ENCODE measurements around the gene HINFP.
A peak's percentile ranks its signal among the peaks of the same experiment; 100 is the strongest.
"Not testable (repeated sequence)": the region's sequence is repeated elsewhere in the genome, so short reads cannot be mapped to it uniquely, and the experiment has no call there.

Gene HINFP

DNA sequence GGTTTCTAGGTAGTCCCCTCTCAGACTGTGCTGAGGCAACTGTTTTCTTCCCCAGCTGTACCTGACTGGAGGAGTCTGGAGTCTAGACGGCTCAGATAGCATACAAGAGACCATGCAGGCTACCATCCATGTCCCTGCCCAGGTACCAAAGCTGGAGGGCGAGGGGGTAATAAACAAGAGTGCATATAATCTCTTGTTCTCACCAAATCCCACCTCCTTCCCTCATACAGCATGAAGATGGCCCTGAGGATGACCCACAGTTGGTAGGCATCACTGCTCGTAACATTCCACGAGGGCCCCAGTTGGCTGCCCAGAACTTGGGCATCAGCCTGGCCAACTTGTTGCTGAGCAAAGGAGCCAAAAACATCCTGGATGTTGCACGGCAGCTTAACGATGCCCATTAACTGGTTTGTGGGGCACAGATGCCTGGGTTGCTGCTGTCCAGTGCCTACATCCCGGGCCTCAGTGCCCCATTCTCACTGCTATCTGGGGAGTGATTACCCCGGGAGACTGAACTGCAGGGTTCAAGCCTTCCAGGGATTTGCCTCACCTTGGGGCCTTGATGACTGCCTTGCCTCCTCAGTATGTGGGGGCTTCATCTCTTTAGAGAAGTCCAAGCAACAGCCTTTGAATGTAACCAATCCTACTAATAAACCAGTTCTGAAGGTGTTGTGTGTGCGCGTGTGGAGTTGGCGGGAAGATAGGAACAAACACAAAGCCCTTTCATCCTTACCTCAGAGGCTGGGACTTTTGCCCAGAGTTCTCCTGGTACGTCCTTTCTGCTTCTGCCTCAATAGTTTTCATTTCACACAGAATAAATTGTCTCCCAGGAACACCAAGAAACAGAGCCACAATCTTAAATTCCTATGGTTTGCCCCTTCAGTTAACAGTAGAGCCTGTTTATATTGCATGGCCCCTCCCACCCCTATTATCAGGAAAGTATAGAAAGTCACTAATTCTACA is 28.2 kb upstream of the HINFP start:
- DNase-seq (ENCODE audit: insufficient read length, low spot score) (no peak), FAIRE-seq (no peak)
- no peak; the same call in 1 of the 2 replicates for TF ChIP-seq POLR2A (IDR thresholded peaks at IDR 0.05; ENCODE audit: low read depth, low read length)

DNA sequence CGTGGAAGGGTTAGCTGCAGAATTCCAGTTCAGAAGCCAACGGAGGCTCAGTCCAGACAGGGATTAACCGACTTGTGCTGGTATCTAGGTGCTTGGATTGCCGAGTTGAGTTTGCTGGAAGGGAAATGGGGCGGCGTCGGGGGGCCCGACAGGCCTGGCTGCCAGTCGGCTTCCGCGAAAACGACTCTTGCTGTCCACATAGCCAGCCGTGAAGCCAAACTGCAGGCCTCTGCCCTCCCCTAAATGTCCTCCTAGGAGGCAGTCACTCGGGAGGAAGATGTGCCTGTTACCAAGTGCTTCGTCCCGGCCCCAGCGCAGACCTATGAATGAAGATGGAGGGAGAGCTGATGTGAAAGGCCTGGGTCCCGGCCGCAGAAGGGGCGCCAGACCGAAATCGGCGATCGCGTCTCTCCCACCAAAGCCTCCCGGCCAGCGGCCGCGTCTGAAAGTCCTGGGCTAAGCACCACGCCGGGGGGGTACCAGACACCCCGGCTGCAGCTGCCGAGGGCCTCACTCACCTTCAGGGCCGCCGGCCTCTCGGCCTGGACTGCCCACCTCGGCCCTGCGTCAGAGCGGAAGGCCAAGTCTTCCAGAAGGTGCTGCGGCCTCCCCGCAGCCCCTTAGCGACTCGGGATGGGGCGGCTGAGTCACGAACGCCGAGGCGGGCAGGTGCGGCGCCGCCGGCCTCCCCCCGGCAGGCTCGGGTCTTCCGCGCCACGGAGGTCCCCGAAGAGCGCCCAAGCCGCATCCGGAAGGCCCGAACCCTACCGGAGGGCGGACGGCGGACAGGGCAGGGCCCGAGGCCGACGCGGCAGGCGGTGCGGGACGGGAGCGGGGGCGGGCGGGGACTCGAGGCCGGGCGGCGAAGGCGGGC is 27.2 kb upstream of the HINFP start:
- no peak; the same call in 1 of the 2 replicates for TF ChIP-seq POLR2A (IDR thresholded peaks at IDR 0.05; ENCODE audit: low read depth, low read length)
- FAIRE-seq (no peak), DNase-seq (ENCODE audit: insufficient read length, low spot score) (no peak)

DNA sequence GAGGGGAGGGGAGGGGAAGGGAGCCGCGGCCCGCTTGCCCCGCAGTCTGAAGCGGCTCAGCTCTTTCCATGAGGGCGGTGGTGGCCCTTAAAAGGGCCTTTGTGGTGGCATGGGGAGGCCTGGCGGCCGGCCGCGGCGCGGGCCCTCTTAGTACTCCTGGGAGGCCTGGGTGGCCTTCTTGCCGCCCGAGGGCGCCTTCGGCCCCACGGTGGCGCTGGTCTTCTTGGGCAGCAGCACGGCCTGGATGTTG is 26.6 kb upstream of the HINFP start:
- DNase-seq (ENCODE audit: insufficient read length, low spot score) = no peak

DNA sequence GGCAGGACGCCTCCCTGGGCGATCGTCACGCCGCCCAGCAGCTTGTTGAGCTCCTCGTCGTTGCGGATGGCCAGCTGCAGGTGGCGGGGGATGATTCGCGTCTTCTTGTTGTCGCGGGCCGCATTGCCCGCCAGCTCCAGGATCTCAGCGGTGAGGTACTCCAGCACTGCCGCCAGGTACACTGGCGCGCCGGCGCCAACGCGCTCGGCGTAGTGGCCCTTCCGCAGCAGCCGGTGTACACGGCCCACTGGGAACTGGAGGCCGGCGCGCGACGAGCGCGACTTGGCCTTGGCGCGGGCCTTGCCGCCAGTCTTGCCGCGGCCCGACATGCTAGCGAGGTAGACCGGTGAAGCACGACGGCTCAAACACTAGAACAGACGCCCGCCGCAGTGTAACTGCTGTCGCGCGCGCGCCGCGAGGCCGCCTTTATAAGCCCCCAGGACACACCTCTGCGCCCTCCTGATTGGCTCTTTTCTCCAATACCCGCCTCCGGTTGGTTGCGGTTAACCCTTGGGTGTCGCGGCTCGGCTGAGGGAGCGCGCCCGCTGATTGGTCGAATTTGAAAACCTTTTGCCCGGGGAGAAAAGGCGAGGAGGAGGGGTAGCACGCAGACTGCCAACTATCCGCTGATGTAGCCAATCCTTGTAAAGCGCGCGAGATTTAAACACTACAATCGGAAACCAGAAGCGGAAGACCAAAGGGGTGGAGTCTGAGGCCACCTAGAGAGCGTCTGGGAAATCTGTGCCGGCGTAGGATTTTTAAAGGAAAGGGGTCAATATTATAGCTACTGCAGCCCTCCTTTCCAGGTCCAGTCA is 26.1 kb upstream of the HINFP start:
- DNase-seq (ENCODE audit: insufficient read length, low spot score) (peak; percentile 86), FAIRE-seq (peak; percentile 82)
- peak; percentile 99 for TF ChIP-seq POLR2A (IDR thresholded peaks at IDR 0.05; ENCODE audit: low read depth, low read length)

More for the DNA sequence above, 26.6 kb upstream of the HINFP start:
- no peak for FAIRE-seq
- no peak for TF ChIP-seq POLR2A (IDR thresholded peaks at IDR 0.05; ENCODE audit: low read depth, low read length)

DNA sequence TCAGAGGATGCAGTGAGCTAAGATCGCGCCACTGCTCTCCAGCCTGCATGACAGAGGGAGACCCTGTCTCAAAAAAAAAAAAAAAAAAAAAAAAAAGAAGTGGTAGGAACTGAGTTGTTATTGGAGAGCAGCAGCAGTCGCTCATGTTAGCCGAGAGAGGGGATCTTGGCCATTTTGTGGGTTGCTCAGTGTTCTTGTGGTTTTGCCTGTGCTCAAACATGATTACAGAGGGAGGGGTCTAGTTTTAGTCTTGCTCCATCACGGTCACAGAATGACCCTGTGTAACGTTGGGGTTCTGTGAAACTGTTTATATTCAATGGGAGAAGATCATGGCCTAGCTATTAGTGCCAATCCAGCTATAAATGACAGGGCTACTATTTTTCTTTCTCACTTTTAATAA is 21.7 kb upstream of the HINFP start:
- FAIRE-seq (no peak), DNase-seq (ENCODE audit: insufficient read length, low spot score) (no peak)
- no peak for TF ChIP-seq POLR2A (IDR thresholded peaks at IDR 0.05; ENCODE audit: low read depth, low read length)

DNA sequence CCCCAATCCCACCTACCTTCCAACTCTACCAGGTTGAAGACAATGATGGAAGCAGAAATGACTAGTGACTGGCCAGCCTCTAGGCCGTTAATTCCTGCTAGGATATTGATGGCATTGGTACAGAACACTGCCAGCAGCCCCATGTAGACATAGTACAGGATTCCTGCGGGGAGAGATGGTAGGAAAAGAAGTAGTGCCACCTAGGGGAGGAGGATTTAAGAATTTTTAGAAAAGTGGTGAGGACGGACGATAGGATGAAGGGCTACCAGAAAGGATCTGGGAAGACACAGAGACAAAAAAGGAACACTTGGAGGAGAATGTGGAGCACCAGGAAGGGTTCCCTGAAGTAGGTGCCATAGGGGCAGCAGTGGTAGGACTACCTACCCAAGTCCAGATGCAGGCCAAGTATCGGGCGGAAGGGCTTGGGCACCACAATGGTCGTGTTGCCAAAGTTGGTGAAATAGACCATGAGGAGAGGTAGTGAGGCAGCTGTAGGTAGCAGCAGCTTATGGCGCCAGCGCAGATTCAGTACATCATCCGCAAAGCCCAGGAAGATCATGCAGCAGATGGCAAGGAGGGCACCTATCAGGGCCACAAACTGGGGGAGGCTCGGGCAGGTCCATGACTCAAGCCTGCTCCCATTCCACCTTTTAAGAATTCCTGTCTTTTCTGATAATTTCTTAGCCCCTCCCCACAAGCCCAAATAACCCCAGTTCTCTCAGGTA is 21.0 kb upstream of the HINFP start:
- no peak for TF ChIP-seq POLR2A (IDR thresholded peaks at IDR 0.05; ENCODE audit: low read depth, low read length)
- FAIRE-seq (no peak), DNase-seq (ENCODE audit: insufficient read length, low spot score) (no peak)

DNA sequence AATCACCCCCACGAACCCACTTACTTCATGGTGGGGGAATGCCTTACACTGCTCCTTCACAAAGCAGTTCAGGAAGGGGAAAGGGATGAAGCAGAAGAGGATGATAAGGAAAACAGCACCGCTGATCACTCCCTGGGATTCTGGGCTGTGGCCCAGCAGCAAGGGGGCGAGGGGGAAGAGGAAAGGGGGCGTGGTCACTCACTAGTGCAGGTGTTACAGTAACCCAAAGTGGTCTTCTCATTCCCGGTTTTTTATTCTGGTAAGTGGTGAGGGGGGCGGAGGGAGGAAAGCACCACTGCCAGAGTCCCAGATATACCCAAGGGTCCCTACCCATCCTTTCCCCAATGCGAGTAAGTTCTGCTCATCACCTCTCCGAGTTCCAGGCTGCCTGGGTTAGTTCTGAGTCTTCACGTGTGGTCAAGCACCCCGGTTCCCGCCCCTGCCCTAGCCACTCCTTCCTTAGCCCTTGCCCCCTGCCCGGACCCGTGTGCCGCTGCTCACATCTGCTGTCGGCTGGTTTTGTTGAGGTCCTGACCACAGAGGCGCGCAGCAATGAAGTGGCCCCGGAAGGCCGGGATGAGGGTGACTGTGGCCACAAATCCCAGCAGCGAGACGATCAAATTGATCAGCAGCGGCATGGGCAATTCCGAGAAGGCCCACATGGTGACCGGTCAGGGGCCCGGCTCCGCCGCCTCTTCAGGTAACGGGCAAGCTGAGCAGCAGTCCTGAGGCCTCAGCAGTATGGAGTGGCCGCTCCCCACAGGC is 20.2 kb upstream of the HINFP start:
- FAIRE-seq (no peak), DNase-seq (ENCODE audit: insufficient read length, low spot score) (no peak)
- no peak for TF ChIP-seq POLR2A (IDR thresholded peaks at IDR 0.05; ENCODE audit: low read depth, low read length)

DNA sequence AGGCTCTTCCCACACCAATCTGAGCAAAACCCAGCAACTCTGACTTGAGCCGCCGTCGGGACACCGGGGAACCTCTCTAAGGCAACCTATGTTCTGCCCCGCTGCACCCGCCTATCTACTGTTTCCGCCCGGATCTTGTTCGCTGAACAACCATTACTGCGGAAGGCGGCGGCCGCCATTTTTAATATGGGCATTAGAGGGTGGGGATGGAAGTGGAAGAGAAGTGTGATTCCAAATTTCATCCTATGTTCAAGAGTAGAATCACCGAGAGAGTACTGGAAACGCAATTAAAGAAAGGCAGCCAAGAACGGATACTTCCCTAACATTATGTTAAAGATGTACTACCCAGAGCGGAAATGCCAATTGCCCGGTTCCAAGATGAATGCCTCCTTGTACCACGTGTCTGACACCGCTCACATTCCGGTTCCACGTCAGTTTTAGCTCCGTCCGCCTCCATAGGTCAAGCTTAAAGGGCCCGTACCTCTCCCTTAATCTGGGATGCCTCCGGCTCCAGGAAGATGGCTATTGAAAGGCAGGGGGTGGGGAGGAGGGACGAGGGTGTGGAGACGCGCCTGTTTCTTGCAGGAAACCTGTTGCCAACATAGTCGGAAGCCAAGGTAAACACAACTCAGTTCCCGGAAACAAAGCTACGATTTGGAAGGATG is 19.5 kb upstream of the HINFP start, which contains the start of gene DPAGT1:
DPAGT1 (minus strand) TSS at position 95 of the 665 bp plus-strand sequence. CDS start 198 bp downstream, outside the sequence.
- DNase-seq (ENCODE audit: insufficient read length, low spot score) = peak; percentile 59
- TF ChIP-seq POLR2A (IDR thresholded peaks at IDR 0.05; ENCODE audit: low read depth, low read length) = peak; percentile 0; the same call in 1 of the 2 replicates
- FAIRE-seq = peak; percentile 58

DNA sequence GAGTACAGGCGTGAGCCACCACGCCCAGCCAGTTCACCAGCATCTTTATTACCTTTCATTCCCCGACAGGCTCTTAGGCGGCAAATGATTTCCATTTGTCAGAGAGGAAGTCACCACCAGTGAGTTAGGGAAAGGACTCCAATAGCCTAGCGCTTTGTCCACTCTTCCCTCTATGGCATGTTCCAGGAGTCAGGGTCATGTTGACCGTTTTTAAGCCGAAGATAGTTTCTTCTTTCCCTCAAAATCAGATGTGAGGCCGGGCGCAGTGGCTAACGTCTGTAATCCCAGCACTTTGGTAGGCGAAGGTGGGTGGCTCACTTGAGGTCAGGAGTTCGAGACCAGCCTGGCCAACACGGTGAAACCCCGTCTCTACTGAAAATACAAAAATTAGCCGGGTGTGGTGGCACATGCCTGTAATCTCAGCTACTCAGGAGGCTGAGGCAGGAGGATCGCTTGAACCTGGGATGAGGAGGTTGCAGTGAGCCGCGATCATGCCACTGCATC is 18.2 kb upstream of the HINFP start:
- not testable (repeated sequence) for DNase-seq (ENCODE audit: insufficient read length, low spot score); FAIRE-seq

DNA sequence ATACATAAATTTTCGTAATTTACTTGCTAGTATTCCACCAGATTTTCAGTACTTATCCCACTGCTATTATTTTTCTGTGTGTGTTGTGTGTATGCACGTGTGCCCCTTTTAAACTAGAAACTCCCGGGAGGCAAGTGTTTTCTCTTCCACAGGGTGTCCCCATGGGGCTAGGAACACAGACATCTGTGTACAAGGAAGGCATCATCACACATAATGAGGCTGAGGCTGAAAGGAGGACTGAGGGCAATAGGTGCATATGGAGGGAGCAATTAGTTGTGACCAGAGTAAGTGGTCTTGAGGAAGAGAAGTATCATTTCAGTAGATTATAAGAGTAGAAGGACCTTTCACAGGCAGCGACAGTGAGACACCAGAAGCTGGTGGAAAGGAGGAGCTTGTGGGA is 17.6 kb upstream of the HINFP start:
- no peak for FAIRE-seq
- DNase-seq (ENCODE audit: insufficient read length, low spot score) = no peak
- TF ChIP-seq POLR2A (IDR thresholded peaks at IDR 0.05; ENCODE audit: low read depth, low read length) = no peak

DNA sequence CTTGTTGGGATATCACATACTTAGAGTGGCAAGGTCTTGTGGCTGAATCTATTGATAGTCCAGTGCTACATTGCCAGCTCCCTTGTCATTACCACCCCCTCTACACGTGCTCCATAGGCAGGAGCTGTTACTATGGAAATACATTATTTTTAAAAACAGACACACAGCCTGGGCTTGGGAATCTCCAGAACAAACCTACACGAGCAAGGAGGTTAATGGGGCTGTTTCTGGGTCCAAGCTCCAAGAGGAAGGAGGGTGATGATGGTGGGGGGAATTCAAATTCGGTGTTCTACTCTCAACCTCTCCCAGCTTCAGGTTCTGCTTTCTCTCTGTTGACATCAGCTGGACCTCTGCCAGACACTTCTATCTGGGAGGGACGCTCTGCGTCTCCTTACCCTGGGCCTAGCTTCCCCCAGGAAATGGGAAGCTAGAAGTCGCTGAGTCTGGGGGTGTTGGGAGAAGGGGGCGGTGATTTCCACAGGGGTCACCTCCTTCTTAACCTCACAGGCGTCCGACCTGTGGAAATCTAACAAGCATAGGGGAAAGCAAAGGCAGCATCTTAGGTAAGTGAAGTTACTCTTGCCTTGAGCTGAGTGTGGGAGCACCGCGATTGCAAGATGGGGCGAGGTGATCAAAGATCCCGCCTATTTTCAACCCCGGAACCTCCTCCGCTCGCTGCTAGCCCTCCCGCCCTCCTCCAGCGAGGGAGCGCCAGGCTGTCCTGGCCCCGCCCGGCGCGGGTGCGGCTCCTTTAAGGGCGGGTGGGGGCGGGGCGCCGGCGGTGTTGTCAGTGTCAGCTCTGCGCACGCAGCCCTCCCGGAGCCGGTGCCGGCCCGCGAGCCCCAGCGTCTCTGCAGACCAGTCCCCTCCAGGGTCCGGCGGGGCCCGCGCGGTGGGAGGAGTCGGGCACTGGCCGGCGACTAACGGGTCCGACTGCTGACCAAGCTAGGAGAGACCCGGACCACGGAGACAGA is 14.5 kb upstream of the HINFP start, which contains the start of gene C2CD2L:
C2CD2L (plus strand) TSS at position 781 of the 974 bp plus-strand sequence. CDS start 398 bp downstream, outside the sequence.
- FAIRE-seq (no peak), DNase-seq (ENCODE audit: insufficient read length, low spot score) (peak; percentile 72)
- TF ChIP-seq POLR2A (IDR thresholded peaks at IDR 0.05; ENCODE audit: low read depth, low read length) = peak; percentile 51; the same call in 1 of the 2 replicates
